GM21528 (cell line): ENCODE data around the gene ADAM19.
A peak's percentile ranks its signal among the peaks of the same experiment; 100 is the strongest.

Experiments used
- ATAC-seq: cut with Tn5 transposase; IDR thresholded peaks from one replicate; pipeline ENCODE4 v1.9.1; 2021; ENCODE audit warnings: mild to moderate bottlenecking, moderate library complexity; ENCODE audit not compliant: unreplicated experiment, low FRiP score

ADAM19 gene, protein sequence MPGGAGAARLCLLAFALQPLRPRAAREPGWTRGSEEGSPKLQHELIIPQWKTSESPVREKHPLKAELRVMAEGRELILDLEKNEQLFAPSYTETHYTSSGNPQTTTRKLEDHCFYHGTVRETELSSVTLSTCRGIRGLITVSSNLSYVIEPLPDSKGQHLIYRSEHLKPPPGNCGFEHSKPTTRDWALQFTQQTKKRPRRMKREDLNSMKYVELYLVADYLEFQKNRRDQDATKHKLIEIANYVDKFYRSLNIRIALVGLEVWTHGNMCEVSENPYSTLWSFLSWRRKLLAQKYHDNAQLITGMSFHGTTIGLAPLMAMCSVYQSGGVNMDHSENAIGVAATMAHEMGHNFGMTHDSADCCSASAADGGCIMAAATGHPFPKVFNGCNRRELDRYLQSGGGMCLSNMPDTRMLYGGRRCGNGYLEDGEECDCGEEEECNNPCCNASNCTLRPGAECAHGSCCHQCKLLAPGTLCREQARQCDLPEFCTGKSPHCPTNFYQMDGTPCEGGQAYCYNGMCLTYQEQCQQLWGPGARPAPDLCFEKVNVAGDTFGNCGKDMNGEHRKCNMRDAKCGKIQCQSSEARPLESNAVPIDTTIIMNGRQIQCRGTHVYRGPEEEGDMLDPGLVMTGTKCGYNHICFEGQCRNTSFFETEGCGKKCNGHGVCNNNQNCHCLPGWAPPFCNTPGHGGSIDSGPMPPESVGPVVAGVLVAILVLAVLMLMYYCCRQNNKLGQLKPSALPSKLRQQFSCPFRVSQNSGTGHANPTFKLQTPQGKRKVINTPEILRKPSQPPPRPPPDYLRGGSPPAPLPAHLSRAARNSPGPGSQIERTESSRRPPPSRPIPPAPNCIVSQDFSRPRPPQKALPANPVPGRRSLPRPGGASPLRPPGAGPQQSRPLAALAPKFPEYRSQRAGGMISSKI

DNA sequence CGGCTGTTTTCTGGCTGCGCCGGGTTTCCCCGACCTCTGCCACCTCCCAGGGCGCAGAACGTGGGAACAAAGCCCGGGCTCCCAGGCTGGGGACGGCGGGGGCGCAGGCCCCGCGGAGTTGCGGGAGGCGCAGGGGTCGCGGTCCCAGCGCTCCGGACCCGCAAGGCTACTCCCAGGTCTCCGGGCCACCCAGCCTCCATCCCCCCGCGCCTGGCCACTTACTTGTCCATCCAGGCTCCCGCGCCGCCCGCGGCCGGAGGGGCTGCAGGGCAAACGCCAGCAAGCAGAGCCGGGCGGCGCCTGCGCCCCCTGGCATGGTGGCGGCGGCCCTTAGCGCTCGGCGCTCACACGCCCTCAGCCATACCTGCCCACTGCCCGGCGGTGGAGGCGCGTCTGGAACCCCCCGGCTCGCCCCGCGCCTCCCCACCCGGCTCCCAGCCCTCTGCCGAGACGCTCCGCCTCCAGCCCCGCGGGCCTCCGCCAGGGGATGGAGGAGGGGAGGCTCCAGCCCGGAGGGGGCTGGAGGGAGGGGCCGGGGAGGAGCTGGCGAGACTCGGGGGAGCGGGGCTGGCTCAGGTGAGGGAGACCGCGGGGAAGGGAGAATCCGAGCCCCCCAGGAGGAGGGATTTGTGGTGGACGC, at the start of gene ADAM19:
Gene ADAM19 (minus strand): TSS at position 395 of the 640 bp plus-strand sequence. CDS start 79 bp downstream, at position 316.
- ATAC-seq = no peak

DNA sequence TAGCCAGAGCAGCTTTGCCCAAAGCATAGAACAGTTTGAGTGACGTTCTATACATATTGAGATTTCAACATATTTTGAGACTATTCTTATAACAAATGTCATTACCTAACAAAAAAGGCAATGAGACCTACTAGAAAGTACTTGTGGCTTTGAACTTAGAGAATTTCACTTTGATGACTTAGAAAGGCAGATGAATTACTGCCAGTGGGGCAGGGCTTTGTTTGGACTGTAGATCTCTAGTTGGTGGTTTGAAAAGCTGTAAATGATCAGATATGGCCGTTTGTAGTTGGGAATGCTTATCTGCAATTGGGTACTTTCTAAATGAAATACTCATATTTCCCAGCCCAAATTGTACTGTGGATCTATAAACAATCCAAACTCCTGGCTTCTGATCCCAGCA, 48.6 kb upstream of the ADAM19 start:
- no peak for ATAC-seq

DNA sequence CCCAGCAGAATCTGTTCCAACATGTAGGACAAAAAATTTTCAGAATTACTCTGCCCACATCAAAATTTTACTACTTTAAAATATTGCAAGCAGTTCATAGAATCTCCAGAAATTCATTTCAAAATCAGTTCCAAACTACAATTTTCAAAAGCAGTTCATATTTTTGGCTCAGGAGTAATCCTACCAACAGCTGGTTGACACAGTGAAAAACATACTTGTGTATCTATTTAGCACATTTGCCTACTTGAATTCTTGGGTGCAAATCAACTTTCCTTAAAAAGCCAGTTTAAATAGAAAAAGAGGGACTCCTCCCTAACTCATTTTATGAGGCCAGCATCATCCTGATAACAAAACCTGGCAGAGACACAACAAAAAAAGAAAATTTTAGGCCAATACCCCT, 45.2 kb upstream of the ADAM19 start:
- ATAC-seq = no peak

DNA sequence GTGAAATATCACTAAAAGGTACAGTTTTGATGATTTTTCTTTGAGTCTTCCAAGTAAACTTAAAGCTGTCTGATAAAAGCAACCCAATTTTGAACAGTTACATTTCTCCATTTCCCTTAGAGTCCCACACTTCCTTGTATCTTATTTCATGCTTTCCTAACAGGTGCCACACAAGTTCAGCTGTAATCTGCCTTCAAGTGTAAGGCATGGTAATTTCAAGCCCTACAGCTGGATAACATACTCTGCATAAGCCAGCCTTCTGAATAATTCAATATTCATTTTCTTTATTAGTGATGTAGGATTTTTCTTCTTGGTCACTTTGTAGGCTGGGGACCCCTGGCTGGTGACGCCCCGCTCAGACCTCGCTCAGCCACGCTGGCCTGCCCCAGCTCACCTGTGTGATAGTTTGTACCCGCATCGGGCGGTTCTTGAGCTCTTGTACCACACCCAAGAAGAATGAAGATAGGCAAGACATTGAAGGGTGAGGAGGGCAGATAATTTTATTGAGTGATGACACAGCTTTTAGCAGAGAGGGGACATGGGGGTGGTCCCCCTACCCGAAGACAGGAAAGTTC, 42.7 kb upstream of the ADAM19 start:
- ATAC-seq = no peak

DNA sequence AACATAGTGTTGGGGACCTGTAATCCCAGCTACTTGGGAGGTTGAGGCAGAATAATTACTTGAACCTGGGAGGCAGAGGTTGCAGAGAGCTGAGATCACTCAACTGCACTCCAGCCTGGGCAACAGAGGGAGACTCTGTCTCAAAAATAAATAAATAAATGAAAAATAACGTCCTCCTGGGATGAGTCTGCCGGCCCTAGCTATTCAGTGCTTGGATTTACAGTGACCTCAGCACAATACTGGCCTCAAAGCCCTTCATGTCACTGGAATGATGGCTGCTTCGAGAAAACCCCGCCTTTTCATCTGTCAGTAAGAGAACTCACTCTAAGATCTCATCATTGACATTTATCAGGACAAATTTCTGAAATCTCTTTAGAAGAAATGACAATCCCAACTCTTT, 41.2 kb upstream of the ADAM19 start:
- ATAC-seq = no peak

DNA sequence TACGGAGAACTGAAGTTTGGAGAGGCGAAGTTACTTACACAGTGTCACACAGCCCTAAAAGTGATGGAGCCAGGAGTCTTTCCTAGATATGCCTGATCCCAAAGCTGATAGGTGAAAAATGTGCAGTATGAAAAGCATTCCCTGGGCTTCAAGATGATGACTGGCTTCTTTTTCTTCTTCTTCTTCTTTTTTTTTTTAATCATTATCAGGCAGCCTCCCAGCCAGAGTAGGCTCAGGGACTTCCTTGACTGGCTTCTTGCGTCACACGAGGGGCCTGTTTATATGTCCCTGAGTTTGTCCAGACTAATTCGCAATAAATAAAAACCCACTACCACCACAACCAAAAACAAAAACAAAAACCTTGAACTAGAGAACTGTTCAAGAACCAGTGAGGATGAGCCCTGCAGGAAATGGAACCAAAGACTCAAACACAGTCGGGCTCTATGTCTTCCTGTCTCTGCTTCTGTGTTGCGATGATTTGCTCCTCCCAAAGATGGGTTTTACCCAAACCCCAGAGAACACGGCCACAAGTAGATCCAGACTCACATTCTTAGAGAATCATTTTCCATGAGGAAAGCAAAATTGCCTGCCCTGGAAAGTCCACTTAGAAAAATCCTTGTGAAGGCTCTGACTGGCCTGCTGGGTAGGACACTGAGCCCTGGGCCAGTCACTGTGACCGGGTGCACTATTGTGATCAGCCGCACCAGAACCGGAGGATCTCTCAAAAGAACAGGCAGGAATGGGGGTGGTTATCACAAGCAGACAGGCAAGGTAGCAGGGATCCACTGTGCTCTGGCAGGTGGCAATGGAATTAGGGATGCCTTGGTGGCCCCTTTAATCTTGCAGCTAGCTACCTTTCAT, 38.0 kb upstream of the ADAM19 start:
- ATAC-seq = no peak

DNA sequence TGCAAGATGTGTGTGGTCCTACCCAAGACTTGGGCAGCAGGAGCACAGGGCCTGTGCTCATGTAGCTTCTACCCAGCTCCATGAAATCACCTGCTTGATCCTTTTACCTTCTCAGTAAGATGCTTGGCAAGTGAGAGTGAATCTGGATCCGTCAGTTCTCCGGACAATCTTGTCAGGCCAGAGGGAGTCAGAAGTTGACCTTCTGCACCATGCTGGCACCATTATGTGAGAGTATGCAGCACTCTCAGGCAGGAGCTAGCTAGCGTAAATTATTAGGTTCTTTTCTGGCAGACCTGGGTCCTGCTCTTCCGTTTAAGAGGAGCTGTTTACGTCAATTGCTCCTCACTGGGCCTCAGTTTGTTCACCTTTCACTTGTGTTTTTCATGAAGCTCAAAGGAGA, 37.0 kb upstream of the ADAM19 start:
- ATAC-seq = no peak

DNA sequence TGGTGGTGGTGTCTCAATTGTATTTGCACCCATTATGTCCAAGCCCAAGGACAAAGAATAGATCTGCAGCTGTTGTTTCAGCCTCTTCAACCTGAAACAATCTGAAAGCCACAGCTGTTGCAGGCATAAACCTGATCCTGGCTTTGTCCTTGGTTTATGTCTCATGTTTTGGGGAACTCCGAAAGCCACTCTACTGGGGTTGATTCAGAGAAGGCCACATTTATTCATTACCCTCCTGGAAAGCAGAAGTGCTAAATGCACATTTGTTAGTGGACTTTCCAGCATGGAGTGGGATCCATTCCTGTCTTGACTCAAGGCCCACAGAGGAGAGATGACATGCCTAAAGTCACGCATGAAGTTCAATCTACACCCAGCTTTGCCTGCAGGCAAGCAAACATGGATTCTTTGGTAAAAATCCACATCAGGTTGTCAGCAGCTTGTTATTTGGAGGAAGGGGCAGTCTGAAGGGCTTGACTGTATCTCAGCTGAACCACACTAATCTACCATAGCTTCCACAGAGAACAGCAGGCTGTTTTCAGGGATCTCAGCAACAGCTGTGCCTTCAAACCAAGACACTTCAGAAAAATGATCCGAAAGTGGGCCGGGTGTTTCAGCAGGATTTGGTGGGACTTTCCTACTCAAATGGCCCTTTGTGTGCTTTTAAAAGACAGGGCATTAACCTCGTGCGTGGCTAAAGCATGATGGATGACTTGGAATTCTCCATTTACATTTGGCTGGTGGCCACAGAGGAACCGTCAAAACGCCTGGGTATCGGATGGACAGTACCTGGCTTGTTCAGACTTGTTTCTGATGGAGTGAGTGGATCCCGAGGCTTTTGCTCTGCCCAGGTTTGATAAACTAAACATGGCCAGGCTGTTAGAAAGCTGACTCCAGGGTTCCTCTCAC, 36.2 kb upstream of the ADAM19 start:
- ATAC-seq = no peak

DNA sequence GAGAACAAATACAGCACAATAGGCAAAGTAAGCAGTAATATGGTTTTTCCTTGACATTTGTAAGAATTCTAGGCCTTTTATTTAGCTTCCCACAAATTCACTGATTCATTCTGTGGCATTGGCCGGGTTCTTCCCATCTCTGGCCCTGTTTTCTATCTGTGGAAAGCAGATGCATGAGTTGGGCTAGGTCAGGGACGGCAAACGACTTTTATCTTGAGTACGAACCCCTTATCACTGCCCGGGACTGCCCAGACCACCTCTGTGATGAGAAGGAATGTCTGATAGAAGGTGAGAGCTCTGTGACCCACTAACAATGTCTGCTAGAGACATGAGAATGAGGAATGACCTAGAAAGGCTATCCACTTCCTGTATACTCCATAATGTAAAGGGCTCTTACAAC, 35.4 kb upstream of the ADAM19 start:
- no peak for ATAC-seq

DNA sequence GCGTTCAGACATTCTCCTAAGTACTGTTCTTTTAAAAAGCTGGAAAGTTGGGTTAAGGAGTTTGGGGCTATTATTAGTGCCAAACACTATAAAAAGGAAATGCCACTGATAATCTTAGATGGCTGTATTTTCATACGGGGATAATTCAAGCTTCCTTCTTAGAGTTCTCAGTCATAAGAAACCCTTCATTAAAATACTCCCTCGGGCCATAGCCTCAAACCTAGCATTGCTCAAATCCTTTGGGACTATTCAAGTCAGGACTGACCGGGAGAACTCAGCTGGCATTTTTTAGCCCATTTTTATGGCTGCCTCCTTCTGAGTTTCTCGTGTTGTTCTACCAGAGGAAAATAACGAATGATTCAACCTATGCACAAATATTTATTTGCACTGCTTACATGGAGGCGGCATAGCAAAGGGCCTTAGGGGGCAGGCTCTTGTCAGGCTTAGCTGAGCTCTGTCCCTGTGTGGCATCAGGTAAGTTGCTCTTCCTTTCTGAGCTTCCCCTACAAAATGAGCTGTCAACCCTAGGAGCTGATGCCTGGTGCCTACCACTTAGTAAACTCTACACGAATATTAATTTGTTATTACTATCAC, 33.5 kb upstream of the ADAM19 start:
- no peak for ATAC-seq

DNA sequence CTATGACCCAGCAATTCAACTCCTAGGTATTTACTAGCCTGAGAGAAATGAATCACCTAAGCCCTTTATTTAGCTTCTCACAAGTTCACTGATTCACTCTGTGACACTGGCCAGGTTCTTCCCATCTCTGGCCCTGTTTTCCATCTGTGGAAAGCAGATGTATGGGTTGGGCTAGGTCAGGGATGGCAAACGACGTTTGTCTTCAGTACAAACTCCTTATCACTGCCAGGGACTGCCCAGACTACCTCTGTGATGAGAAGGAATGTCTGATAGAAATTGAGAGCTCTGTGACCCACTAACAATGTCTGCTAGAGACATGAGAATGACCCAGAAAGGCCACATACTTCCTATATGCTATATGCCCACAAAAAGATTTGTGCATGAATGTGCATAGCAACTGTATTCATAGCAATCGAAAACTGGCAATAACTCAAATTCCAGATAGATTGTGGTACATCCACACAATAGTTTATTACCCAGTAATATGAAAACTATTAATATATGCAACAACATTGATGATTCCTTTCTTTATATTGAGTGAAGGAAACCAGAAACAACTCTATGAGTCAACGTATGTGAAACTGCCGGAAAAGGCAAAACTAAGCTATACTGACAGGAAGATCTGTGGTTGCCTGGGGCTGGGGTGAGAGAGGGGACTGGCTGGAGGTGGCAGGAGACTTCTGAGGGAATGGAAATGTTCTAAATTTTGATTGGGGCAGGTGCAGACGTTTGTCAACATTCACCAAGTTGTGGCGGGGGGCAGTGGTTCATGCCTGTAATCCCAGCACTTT, 32.0 kb upstream of the ADAM19 start:
- peak; percentile 61 for ATAC-seq

DNA sequence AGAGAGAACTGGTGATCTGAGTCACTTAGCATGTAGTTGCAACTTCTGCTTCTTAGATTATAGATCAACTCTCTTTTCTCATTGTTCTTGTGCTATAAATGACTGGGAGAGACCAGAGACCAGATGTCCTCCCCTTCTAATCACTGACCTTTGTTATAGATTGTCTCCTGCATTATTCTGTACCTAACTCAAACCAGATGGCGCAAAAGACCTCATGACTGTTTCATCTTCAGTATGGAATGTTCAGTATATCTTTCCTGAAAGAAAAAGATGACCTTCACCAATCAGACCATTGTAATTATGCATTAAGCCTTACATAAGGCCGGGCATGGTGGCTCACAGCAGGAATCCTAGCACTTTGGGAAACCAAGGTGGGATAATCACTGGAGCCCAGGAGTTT, 30.5 kb upstream of the ADAM19 start:
- no peak for ATAC-seq

DNA sequence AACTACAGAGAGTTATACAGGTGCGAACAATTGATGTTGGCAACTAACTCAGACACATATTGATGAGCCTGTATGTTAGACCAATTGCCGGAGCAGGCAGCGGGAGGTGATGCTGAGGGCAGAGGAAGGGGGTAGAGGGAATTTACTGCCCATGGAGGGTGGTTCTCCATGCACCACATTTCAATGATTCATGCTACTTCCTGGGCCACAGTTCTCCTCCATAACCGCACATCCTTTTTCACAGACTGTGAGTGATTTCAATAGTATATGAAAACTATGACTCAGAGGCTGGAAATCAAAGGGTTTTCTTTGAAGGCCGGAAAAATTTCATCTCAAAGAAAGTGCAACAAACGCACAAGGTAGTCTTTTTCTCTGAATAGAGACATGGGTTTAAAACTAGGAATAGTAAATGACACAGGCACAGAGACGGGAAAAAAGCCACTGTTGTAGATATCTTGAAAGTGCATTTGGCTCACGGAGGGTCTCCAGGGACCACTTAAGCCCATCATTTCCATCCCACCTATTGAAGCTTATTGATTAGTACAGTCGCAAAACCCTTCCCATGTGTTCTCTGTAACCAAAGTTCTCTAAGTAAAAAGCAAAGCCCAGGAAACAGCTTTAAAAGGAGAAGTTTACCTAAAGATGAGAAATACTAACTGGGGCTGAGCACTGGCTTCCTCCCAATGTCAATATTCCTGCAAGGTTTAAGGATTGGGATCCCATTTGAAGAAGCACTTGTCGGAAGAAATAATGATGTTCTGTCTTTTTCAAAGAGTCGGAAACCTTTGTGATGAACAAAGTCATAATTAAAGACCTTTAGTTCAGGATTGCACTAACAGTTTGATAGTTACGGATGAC, 28.0 kb upstream of the ADAM19 start:
- no peak for ATAC-seq

DNA sequence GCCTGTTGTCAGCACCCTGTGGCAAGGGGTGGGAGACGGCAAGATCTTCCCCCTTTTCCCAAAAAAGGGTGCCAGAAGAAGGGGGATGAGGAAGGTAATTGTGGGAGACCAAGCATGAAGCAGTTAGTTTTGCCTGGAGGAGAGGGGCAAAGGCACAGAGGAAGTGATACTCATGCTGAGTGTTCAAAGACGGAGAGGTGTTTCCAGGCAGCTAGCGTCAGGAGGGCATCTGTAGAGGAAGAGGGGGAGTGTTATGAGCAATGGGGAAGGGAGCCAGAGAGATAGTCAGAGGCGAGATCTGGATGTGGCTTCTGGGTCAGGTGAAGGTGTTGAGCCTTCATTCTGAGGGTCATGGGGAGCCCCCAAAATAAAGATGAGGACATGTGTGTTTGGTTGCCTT, 26.9 kb upstream of the ADAM19 start:
- ATAC-seq = peak; percentile 60

DNA sequence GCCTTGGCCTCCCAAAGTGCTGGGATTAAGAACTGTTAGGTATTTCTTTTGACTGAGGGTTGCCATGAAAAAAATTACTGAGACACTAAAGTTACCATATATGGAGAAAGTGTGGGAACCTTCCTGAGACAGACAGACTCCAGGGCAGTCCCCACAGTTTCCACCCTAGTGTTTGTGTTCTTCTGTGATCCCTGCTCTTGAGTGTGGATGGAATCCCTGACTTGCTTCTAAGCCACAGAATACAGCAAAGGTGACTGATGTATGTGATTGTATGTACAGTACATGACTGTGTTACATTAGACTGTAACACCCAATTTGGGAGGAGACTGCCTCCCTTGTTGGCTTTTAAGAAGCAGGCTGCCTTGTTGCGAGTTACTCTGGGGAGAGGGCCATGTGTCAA, 24.7 kb upstream of the ADAM19 start:
- no peak for ATAC-seq

DNA sequence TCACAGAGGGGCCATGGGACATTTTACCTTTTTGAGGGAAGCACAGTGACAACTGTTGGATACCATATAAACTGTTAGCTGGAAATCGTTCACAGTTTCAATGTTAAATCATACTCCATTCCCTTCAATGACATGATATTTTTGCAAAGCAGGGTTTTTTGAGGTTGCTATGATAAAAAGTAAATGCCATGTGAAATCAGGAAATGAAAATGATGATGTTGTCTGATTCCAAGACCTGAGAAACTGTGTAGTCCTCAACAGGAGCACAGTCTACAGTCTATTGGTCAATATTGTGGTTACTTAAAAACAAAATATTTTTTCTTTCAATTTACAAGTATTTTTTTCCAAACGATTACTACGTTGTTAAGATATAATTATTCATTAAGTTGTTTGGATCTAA, 24.0 kb upstream of the ADAM19 start:
- ATAC-seq = no peak
